Activated naive CD8-positive, alpha-beta T cell treated with anti-CD3 and anti-CD28 coated beads for 36 hours (primary cell): ENCODE measurements around the gene EXOSC3. TPM values are rescaled to one million over a fixed set of nuclear protein-coding genes. Genes with fewer than 3 reads are reported as not detected.

Experiments used
- total RNA-seq, 2 experiments: library from RNA; stranded (reverse); gene quantifications; one replicate each; pipeline ENCODE4 v1.2.3, GENCODE V29; 2021

Gene EXOSC3
- total RNA-seq, 2 experiments from 2014 or later, result 139 to 147 TPM

Other genes with a start within 250 kb of the EXOSC3 start
- gene FBXO10, start 208.7 kb downstream of the EXOSC3 start, total RNA-seq, result 1 to 10 TPM; 1.9 TPM
- gene TOMM5, start 192.5 kb downstream of the EXOSC3 start, total RNA-seq, result 100 to 1,000 TPM; 219 to 222 TPM
- not detected for gene FRMPD1, start 134.1 kb downstream of the EXOSC3 start, total RNA-seq
- 10 to 100 TPM in 1 of 2 experiments, 1 to 10 TPM in 1; 9.4 to 10.3 TPM for gene TRMT10B, start 31.3 kb downstream of the EXOSC3 start, total RNA-seq
- 10 to 100 TPM; 10.5 to 12.9 TPM for gene DCAF10, start 15.7 kb upstream of the EXOSC3 start, total RNA-seq
- gene SLC25A51, start 119.1 kb upstream of the EXOSC3 start, total RNA-seq, result 10 to 100 TPM; 32.2 to 32.7 TPM